Thyroid gland (tissue), 4 donors: Measurements from ENCODE around the gene ACAA1. TPM values are rescaled to one million over a fixed set of nuclear protein-coding genes. Genes with fewer than 3 reads are reported as not detected.

Experiments
- DNase-seq, 2 donors: peaks; one replicate each; pipeline ENCODE4 v3.0.0-alpha.2; 2019
- H3K27ac ChIP-seq, 3 donors: fragments of 200-600 bp; sonication (generic); 1 replicate in 2 of 3; 2 replicates in 1 of 3; pipeline ENCODE4 v1.5.1; 2016 to 2019; ENCODE audit warnings: mild to moderate bottlenecking in 1 of 3, moderate library complexity in 1 of 3
- H3K27me3 ChIP-seq: fragments of 200-600 bp; sonication (generic); one replicate; pipeline ENCODE4 v1.5.1; 2019
- H3K36me3 ChIP-seq, 2 donors: fragments of 200-600 bp; sonication (generic); one replicate each; pipeline ENCODE4 v1.5.1; 2016 to 2019
- H3K4me1 ChIP-seq, 2 donors: fragments of 200-600 bp; sonication (generic); one replicate each; pipeline ENCODE4 v1.5.1; 2017 to 2019
- H3K4me3 ChIP-seq, 3 donors: fragments of 200-600 bp; sonication (generic); replicated peaks in 1 of 3; 1 replicate in 2 of 3; 2 replicates in 1 of 3; pipeline ENCODE4 v1.5.1; 2016; ENCODE audit warnings: mild to moderate bottlenecking in 1 of 3
- H3K9me3 ChIP-seq: fragments of 200-600 bp; sonication (generic); one replicate; pipeline ENCODE4 v1.5.1; 2017
- CTCF ChIP-seq, 6 experiments: fragments of 200-600 bp in 3 of 6; fragments of 450-650 bp in 3 of 6; sonication (generic) in 3 of 6; IDR thresholded peaks; one replicate each; pipeline ENCODE4 v1.5.1; 2016 to 2019; ENCODE audit warnings: antibody characterized with exemption in 6 of 6, mild to moderate bottlenecking in 2 of 6, inconsistent platforms in 1 of 6, moderate library complexity in 1 of 6
- POLR2A ChIP-seq, 2 donors: fragments of 450-650 bp; IDR thresholded peaks; one replicate each; pipeline ENCODE4 v1.6.1; 2017; ENCODE audit warnings: antibody characterized with exemption in 2 of 2, mild to moderate bottlenecking in 2 of 2, moderate library complexity in 1 of 2
- WGBS, 2 donors: methylation state at CpG; one replicate each; pipeline ENCODE4 v1.1.5; 2017; 5-methylcytosine and 5-hydroxymethylcytosine counted together
- intact Hi-C: fragments of 100-400 bp; cut with DNase I; formaldehyde crosslinking; loops from one replicate; pipeline ENCODE4 v1.15.1; 2023
- total RNA-seq, 4 donors: library from RNA; depleted of rRNA; stranded (reverse); fragments of >200 nt; gene quantifications; one replicate each; pipeline ENCODE4 v1.2.3, GENCODE V29; 2016

The ACAA1 gene
- total RNA-seq, 4 donors from 2014 or later: 63.3 to 86.1 (median 75.1) TPM

GRCh38 chr3:38114052-38114874 is 22.7 kb downstream of the ACAA1 start:
- no peaks in the 10 kb centered on the region for H3K9me3 ChIP-seq
- H3K36me3 ChIP-seq: no peaks in the 10 kb centered on the region
- no peak for DNase-seq
- TF ChIP-seq CTCF (IDR thresholded peaks at IDR 0.05) (no peak), POLR2A (IDR thresholded peaks at IDR 0.05) (no peak)
- H3K4me1 ChIP-seq: no peaks in the 10 kb centered on the region
- 92 to 97% methylated on average over 7 to 13 of the region's 13 CpGs for WGBS, 2 donors
- no peak overlapping the region for H3K27ac ChIP-seq
- intact Hi-C loops: no loop called here
- H3K27me3 ChIP-seq: no peaks in the 10 kb centered on the region
- no peak overlapping the region for H3K4me3 ChIP-seq

DNA sequence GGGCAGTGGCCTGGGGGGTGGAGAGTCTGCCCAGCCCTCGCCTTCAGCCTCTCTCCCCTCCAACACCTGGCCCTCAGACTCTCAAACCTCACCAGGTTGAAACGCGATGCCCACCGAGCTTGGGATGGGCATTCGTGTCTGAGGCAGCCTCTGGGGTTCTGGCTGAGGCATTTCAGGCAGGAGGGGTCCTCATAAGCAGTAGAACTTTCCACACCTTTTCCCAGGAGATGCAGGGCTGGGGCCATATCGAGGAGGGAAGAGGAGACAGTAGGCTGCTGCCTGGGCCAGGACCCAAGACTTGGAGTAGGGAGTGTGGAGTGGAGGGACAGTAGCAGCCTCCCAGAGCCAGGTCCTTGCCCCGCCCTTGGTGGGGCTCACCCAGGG is 24.6 kb downstream of the ACAA1 start:
- intact Hi-C loops: no loop called here
- no peak for DNase-seq

DNA sequence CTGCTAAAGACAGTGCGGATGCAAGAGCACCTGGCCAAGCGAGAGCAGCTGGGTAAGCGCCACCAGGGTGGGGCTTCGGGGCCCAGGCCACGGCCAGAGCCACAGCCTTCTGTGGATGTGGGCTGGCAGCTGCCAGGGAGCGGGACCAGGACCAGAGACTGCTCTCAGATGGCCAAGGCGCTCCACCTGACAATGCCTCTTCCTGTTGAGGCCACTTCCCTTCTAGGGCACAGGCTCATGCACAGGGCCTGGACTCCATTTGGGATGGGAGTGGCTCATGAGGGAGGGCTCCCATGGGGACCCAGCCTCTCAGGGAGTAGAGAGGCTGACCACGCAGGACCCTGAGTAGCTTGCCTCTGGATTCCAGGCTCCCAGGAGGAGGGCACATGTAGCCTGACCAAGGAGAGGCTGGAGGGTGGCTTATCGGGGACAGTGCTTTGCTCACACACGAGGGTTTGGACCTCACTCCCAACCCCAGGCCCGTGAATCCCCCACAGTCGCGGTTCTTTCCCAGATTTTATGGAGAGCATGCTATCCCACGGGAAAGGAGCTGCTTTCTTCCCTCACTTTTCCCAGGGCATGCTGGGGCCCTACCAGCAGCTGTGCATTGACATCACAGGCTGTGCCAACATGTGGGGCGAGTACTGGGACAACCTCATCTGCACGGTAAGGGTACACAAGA is 25.1 kb downstream of the ACAA1 start:
- no peaks in the 10 kb centered on the region for H3K9me3 ChIP-seq
- DNase-seq: no peak
- H3K27me3 ChIP-seq: no peaks in the 10 kb centered on the region
- H3K36me3 ChIP-seq: no peaks in the 10 kb centered on the region
- intact Hi-C loops: no loop called here
- 74 to 83% methylated on average over 9 to 16 of the region's 16 CpGs for WGBS, 2 donors
- no peaks in the 10 kb centered on the region for H3K4me1 ChIP-seq
- H3K4me3 ChIP-seq: no peak overlapping the region
- TF ChIP-seq POLR2A (IDR thresholded peaks at IDR 0.05): no peak
- TF ChIP-seq CTCF (IDR thresholded peaks at IDR 0.05): no peak
- H3K27ac ChIP-seq: no peak overlapping the region

More for the DNA sequence above, 24.6 kb downstream of the ACAA1 start:
- H3K9me3 ChIP-seq: no peaks in the 10 kb centered on the region
- WGBS, 2 donors: 84 to 90% methylated on average over 6 to 7 of the region's 7 CpGs
- TF ChIP-seq POLR2A (IDR thresholded peaks at IDR 0.05): no peak
- H3K36me3 ChIP-seq: no peaks in the 10 kb centered on the region
- H3K27ac ChIP-seq: no peak overlapping the region
- no peaks in the 10 kb centered on the region for H3K27me3 ChIP-seq
- H3K4me1 ChIP-seq: no peaks in the 10 kb centered on the region
- no peak overlapping the region for H3K4me3 ChIP-seq

DNA sequence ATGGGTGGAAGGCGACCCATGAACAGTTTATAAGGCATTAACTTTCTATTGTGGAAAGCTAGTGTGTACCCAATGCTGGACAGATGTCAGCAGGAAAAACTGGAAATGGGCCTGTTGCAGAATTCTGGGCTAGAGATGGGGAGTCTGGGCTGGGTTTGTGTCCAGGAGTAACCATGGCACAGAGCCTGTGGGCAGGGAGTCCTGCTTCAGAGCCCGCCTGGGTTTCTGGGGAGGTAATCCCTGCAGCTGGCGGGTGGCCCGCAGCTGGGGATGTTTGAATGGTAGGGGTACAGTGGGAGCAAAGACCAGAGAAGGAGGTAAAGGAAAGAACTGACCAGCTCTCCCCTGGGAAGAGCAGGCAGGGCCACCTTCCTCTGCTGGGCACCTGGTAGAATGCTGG is 25.7 kb downstream of the ACAA1 start:
- Histone ChIP-seq H3K9me3 (no peaks in the 10 kb centered on the region), H3K27me3 (no peaks in the 10 kb centered on the region), H3K36me3 (no peaks in the 10 kb centered on the region), H3K4me1 (no peaks in the 10 kb centered on the region), H3K27ac (no peak overlapping the region), H3K4me3 (no peak overlapping the region)
- TF ChIP-seq CTCF (IDR thresholded peaks at IDR 0.05) (no peak), POLR2A (IDR thresholded peaks at IDR 0.05) (no peak)
- intact Hi-C loops: no loop called here
- WGBS, 2 donors: 92 to 93% methylated on average over 4 of the region's 4 CpGs
- DNase-seq: no peak

- WGBS, 2 donors: 80 to 93% methylated on average over 5 to 6 of the region's 6 CpGs
- H3K27me3 ChIP-seq: no peaks in the 10 kb centered on the region
- TF ChIP-seq POLR2A (IDR thresholded peaks at IDR 0.05): no peak
- no peak for TF ChIP-seq CTCF (IDR thresholded peaks at IDR 0.05)
- H3K9me3 ChIP-seq: no peaks in the 10 kb centered on the region
- H3K27ac ChIP-seq: no peak overlapping the region
- no peaks in the 10 kb centered on the region for H3K36me3 ChIP-seq
- intact Hi-C loops: no loop called here
- H3K4me3 ChIP-seq: no peak overlapping the region
- H3K4me1 ChIP-seq: no peaks in the 10 kb centered on the region
- DNase-seq: no peak
Observed at GRCh38 chr3:38110314-38111050, 26.4 kb downstream of the ACAA1 start.
